PC-3 (cell line): ENCODE data around the gene FOXN3. TPM values are rescaled to one million over a fixed set of nuclear protein-coding genes. Genes with fewer than 3 reads are reported as not detected.

Experiments used
- ATAC-seq: fragments of 200-7000 bp; cut with Tn5 transposase; 2 replicates; pipeline ENCODE4 v1.9.1; 2020; ENCODE audit warnings: mild to moderate bottlenecking, moderate library complexity
- BruUV-seq: library from RNA; stranded (reverse); fragments of 400-500 nt; replicated peaks from 2 replicates; lab custom pipeline; 2021; lab: Mats Ljungman, UMichigan
- CTCF ChIA-PET: fragments of 300-600 bp; sonication (Branson Sonifier 250); formaldehyde crosslinking; loops from one replicate; lab custom pipeline; 2022; ENCODE audit warnings: antibody characterized with exemption; lab: Charles Lee
- POLR2A ChIA-PET: fragments of 300-600 bp; sonication (Branson Sonifier 250); formaldehyde crosslinking; loops from one replicate; lab custom pipeline; 2022; ENCODE audit warnings: antibody characterized with exemption; ENCODE audit not compliant: unreplicated experiment; lab: Charles Lee
- DNase-seq: peaks from one replicate; pipeline ENCODE4 v3.0.0-alpha.2; 2015
- H2AFZ ChIP-seq: fragments of 300-600 bp; sonication (generic); 2 replicates; pipeline ENCODE4 v1.6.0; 2016; ENCODE audit warnings: antibody characterized with exemption, low read length
- H3F3A ChIP-seq: fragments of 300-600 bp; sonication (generic); one replicate; pipeline ENCODE4 v1.6.0; 2017; ENCODE audit warnings: antibody characterized with exemption, low read length, control low read depth, mild to moderate bottlenecking; ENCODE audit not compliant: unreplicated experiment
- H3K27ac ChIP-seq: fragments of 300-600 bp; sonication (generic); 2 replicates; pipeline ENCODE4 v1.5.1; 2016; ENCODE audit warnings: mild to moderate bottlenecking, low read length
- H3K27me3 ChIP-seq: fragments of 300-600 bp; sonication (generic); 2 replicates; pipeline ENCODE4 v1.6.1; 2016; ENCODE audit warnings: low read length, mixed read lengths
- H3K36me3 ChIP-seq: fragments of 300-600 bp; sonication (generic); 2 replicates; pipeline ENCODE4 v1.6.1; 2016; ENCODE audit warnings: low read depth, mixed run types, low read length, mixed read lengths
- H3K4me1 ChIP-seq: fragments of 300-600 bp; sonication (generic); 2 replicates; pipeline ENCODE4 v1.5.1; 2016; ENCODE audit warnings: low read length; ENCODE audit not compliant: insufficient read depth
- H3K4me2 ChIP-seq: fragments of 300-600 bp; sonication (generic); 2 replicates; pipeline ENCODE4 v1.6.0; 2016; ENCODE audit warnings: low read length
- H3K4me3 ChIP-seq: fragments of 300-600 bp; sonication (generic); 2 replicates; pipeline ENCODE4 v1.5.1; 2016; ENCODE audit warnings: mild to moderate bottlenecking, low read length, mixed read lengths
- H3K79me2 ChIP-seq: fragments of 300-600 bp; sonication (generic); 2 replicates; pipeline ENCODE4 v1.6.1; 2017; ENCODE audit warnings: low read length, mixed read lengths
- H3K9ac ChIP-seq: fragments of 300-600 bp; sonication (generic); 2 replicates; pipeline ENCODE4 v1.6.0; 2016; ENCODE audit warnings: mild to moderate bottlenecking, low read length
- H3K9me2 ChIP-seq: fragments of 300-600 bp; sonication (generic); replicated peaks from 2 replicates; pipeline ENCODE4 v1.6.1; 2016; ENCODE audit warnings: mixed run types, low read length, mixed read lengths
- H3K9me3 ChIP-seq: fragments of 300-600 bp; sonication (generic); 2 replicates; pipeline ENCODE4 v1.6.1; 2016; ENCODE audit warnings: low read length, mixed read lengths
- H4K20me1 ChIP-seq: fragments of 300-600 bp; sonication (generic); 2 replicates; pipeline ENCODE4 v1.6.1; 2016; ENCODE audit warnings: low read length, mixed read lengths
- EZH2 ChIP-seq: fragments of 300-600 bp; sonication (generic); IDR thresholded peaks from one replicate; pipeline ENCODE4 v1.6.1; 2017; ENCODE audit warnings: antibody characterized with exemption, mild to moderate bottlenecking, low read length; ENCODE audit not compliant: unreplicated experiment
- EZH2phosphoT487 ChIP-seq: fragments of 300-600 bp; sonication (generic); IDR thresholded peaks from 2 replicates; pipeline ENCODE4 v1.6.1; 2018; ENCODE audit warnings: mild to moderate bottlenecking, antibody characterized with exemption, low read length, borderline replicate concordance
- intact Hi-C: fragments of 100-400 bp; cut with micrococcal nuclease; formaldehyde crosslinking; loops from 2 replicates; pipeline ENCODE4 v1.9.0; 2023
- total RNA-seq: library from RNA; depleted of rRNA; stranded (reverse); fragments of >200 nt; gene quantifications from 2 replicates; pipeline ENCODE4 v1.2.3, GENCODE V29; 2014
- TF ChIP-seq, protein P1 (sequence below): fragments of 300-600 bp; sonication (generic); conservative IDR thresholded peaks from 2 replicates; pipeline ENCODE4 v1.5.1; 2017; ENCODE audit warnings: antibody characterized with exemption, low read depth, mild to moderate bottlenecking, low read length

The FOXN3 gene
- total RNA-seq, 1 experiment from 2014 or later = 13.3 TPM

DNA sequence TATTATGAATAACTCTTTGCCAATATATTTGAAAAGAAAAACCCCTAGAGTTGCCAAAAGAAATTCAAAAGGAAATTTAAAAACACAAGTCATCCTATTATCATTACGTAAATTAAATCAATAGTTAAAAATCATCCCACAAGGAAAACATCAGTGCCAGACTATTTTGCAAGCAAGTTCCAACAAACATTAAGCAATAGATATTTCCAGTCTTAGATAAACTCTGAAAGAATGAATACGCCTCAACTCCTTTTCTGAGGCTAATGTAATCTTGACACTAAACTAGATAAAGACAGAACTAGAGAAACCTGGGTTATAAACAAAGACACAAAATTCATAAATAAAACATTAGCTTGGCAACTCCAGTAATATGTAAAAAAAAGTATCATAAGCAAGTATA, 245.9 kb downstream of the FOXN3 start:
- H3K4me2 ChIP-seq = no peak overlapping the region
- H3K9ac ChIP-seq = no peak overlapping the region
- intact Hi-C loops = no loop called here
- no peak overlapping the region for H3K27ac ChIP-seq
- CTCF ChIA-PET = no interaction called here
- DNase-seq (no peak), ATAC-seq (no peak)
- no peak overlapping the region for H3K4me3 ChIP-seq
- BruUV-seq = no TSS peak
- TF ChIP-seq, protein P1, sequence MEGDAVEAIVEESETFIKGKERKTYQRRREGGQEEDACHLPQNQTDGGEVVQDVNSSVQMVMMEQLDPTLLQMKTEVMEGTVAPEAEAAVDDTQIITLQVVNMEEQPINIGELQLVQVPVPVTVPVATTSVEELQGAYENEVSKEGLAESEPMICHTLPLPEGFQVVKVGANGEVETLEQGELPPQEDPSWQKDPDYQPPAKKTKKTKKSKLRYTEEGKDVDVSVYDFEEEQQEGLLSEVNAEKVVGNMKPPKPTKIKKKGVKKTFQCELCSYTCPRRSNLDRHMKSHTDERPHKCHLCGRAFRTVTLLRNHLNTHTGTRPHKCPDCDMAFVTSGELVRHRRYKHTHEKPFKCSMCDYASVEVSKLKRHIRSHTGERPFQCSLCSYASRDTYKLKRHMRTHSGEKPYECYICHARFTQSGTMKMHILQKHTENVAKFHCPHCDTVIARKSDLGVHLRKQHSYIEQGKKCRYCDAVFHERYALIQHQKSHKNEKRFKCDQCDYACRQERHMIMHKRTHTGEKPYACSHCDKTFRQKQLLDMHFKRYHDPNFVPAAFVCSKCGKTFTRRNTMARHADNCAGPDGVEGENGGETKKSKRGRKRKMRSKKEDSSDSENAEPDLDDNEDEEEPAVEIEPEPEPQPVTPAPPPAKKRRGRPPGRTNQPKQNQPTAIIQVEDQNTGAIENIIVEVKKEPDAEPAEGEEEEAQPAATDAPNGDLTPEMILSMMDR = no peak
- TF ChIP-seq EZH2 (no peak), EZH2phosphoT487 (no peak)
- no peaks in the 10 kb centered on the region for H3K9me2 ChIP-seq
- H3K4me1 ChIP-seq = no peaks in the 10 kb centered on the region
- POLR2A ChIA-PET = no interaction called here
- no peaks in the 10 kb centered on the region for H3K9me3 ChIP-seq
- no peaks in the 10 kb centered on the region for H3K36me3 ChIP-seq
- no peaks in the 10 kb centered on the region for H3K79me2 ChIP-seq
- H2AFZ ChIP-seq = no peak overlapping the region
- no peaks in the 10 kb centered on the region for H4K20me1 ChIP-seq
- no peaks in the 10 kb centered on the region for H3F3A ChIP-seq
- no peaks in the 10 kb centered on the region for H3K27me3 ChIP-seq

- ATAC-seq = no peak
- CTCF ChIA-PET = no interaction called here
Observed at GRCh38 chr14:89167705-89168104, 249.3 kb downstream of the FOXN3 start.

GRCh38 chr14:89166633-89167032, 250.4 kb downstream of the FOXN3 start:
- no peaks in the 10 kb centered on the region for H3F3A ChIP-seq
- no peak overlapping the region for H3K4me2 ChIP-seq
- BruUV-seq = no TSS peak
- H2AFZ ChIP-seq = no peak overlapping the region
- no peak for DNase-seq
- H3K9me3 ChIP-seq = no peaks in the 10 kb centered on the region
- TF ChIP-seq EZH2phosphoT487 = no peak
- TF ChIP-seq EZH2 = no peak
- TF ChIP-seq, protein P1 = no peak
- no peaks in the 10 kb centered on the region for H3K27me3 ChIP-seq
- ChIA-PET CTCF (no interaction called here), POLR2A (no interaction called here)
- no peak overlapping the region for H3K9ac ChIP-seq
- H3K79me2 ChIP-seq = no peaks in the 10 kb centered on the region
- no peaks in the 10 kb centered on the region for H4K20me1 ChIP-seq
- no peak for ATAC-seq
- H3K4me3 ChIP-seq = no peak overlapping the region
- intact Hi-C loops = no loop called here
- no peak overlapping the region for H3K27ac ChIP-seq
- no peaks in the 10 kb centered on the region for H3K4me1 ChIP-seq
- H3K36me3 ChIP-seq = no peaks in the 10 kb centered on the region
- H3K9me2 ChIP-seq = no peaks in the 10 kb centered on the region

More at GRCh38 chr14:89167705-89168104, 249.3 kb downstream of the FOXN3 start:
- DNase-seq = no peak
- H3F3A ChIP-seq = no peaks in the 10 kb centered on the region
- no peaks in the 10 kb centered on the region for H3K36me3 ChIP-seq
- no peak overlapping the region for H3K4me2 ChIP-seq
- no peak overlapping the region for H3K9ac ChIP-seq
- POLR2A ChIA-PET = no interaction called here
- no peaks in the 10 kb centered on the region for H3K9me3 ChIP-seq
- no peaks in the 10 kb centered on the region for H3K79me2 ChIP-seq
- no peaks in the 10 kb centered on the region for H3K27me3 ChIP-seq
- H4K20me1 ChIP-seq = no peaks in the 10 kb centered on the region
- no TSS peak for BruUV-seq
- H2AFZ ChIP-seq = no peak overlapping the region
- H3K27ac ChIP-seq = no peak overlapping the region
- no peak for TF ChIP-seq EZH2
- TF ChIP-seq EZH2phosphoT487 = no peak
- TF ChIP-seq, protein P1 = no peak
- intact Hi-C loops = no loop called here
- H3K9me2 ChIP-seq = no peaks in the 10 kb centered on the region
- H3K4me1 ChIP-seq = no peaks in the 10 kb centered on the region
- H3K4me3 ChIP-seq = no peak overlapping the region
